Measurements from ENCODE around the gene CST3. TPM values are rescaled to one million over a fixed set of nuclear protein-coding genes. Genes with fewer than 3 reads are reported as not detected.

Gene CST3
- total RNA-seq, 4 donors from 2014 or later = 1,253 to 2,184 (median 1,709) TPM

- Histone ChIP-seq H3K9me3 (no peaks in the 10 kb centered on the region), H3K27me3 (no peaks in the 10 kb centered on the region), H3K4me3 (no peak within 1 kb of the TSS), H3K27ac (replicated peaks in 1 of 4) (peak within 1 kb of the TSS in 3 of 4 donors; percentile 22 to 63 (median 26)), H3K36me3 (no peaks in the 10 kb centered on the region), H3K4me1 (peaks cover 0 to 57% (median 38%) of the 10 kb centered on the region in 4 donors)
- WGBS = 67% methylated on average over 14 of the region's 16 CpGs
- intact Hi-C loops (cut with DNase I) = loop anchor here (5.0 kb wide), 1 partner anchor 184 kb away; the partner anchor contains the start of gene NAPB
- no peak for TF ChIP-seq CTCF (IDR thresholded peaks at IDR 0.05)
- no peak for TF ChIP-seq POLR2AphosphoS5 (IDR thresholded peaks at IDR 0.05)
- no peak for TF ChIP-seq POLR2A (IDR thresholded peaks at IDR 0.05; ENCODE audit: low read depth)
- no peak for TF ChIP-seq EP300 (IDR thresholded peaks at IDR 0.05)
- DNase-seq (ENCODE audit: extremely low spot score) = peak; percentile 39
Observed at GRCh38 chr20:23605867-23606651, 31.7 kb downstream of the CST3 start, which contains the start of gene CST9. Gene CST9 (minus strand): TSS chr20:23605917. CDS start chr20:23605864, 53 bp downstream.

- DNase-seq (ENCODE audit: extremely low spot score) = peak; percentile 26
- TF ChIP-seq POLR2A (IDR thresholded peaks at IDR 0.05; ENCODE audit: low read depth) = no peak
- no peak for TF ChIP-seq POLR2AphosphoS5 (IDR thresholded peaks at IDR 0.05)
- no peak for TF ChIP-seq CTCF (IDR thresholded peaks at IDR 0.05)
- TF ChIP-seq EP300 (IDR thresholded peaks at IDR 0.05) = no peak
- H3K27ac ChIP-seq (replicated peaks in 1 of 4) = peak overlapping the region in 1 of 4 donors; percentile 26
- 64% methylated on average over 1 of the region's 1 CpG for WGBS
- H3K4me3 ChIP-seq = no peak overlapping the region
- intact Hi-C loops (cut with DNase I) = no loop called here
- no peaks in the 10 kb centered on the region for H3K9me3 ChIP-seq
- no peaks in the 10 kb centered on the region for H3K36me3 ChIP-seq
- H3K4me1 ChIP-seq = peaks cover 0 to 65% (median 51%) of the 10 kb centered on the region in 4 donors
- H3K27me3 ChIP-seq = no peaks in the 10 kb centered on the region
Observed at GRCh38 chr20:23604306-23604705, 33.4 kb downstream of the CST3 start.

GRCh38 chr20:23603321-23603720 is 34.4 kb downstream of the CST3 start:
- H3K4me3 ChIP-seq = no peak overlapping the region
- peak overlapping the region in 3 of 4 donors; percentile 33 to 58 (median 58) for H3K27ac ChIP-seq (replicated peaks in 1 of 4)
- H3K27me3 ChIP-seq = no peaks in the 10 kb centered on the region
- peaks cover 0 to 65% (median 52%) of the 10 kb centered on the region in 4 donors for H3K4me1 ChIP-seq
- DNase-seq (ENCODE audit: extremely low spot score) = peak; percentile 82
- H3K36me3 ChIP-seq = no peaks in the 10 kb centered on the region
- no peaks in the 10 kb centered on the region for H3K9me3 ChIP-seq
- intact Hi-C loops (cut with DNase I) = no loop called here
- TF ChIP-seq POLR2AphosphoS5 (IDR thresholded peaks at IDR 0.05) (no peak), CTCF (IDR thresholded peaks at IDR 0.05) (no peak), POLR2A (IDR thresholded peaks at IDR 0.05; ENCODE audit: low read depth) (no peak), EP300 (IDR thresholded peaks at IDR 0.05) (no peak)
- WGBS = 100% methylated on average over 3 of the region's 4 CpGs

- no peak for TF ChIP-seq CTCF (IDR thresholded peaks at IDR 0.05)
- peak in 1 of 2 donors; percentile 30 for TF ChIP-seq POLR2AphosphoS5 (IDR thresholded peaks at IDR 0.05)
- TF ChIP-seq EP300 (IDR thresholded peaks at IDR 0.05) = peak; percentile 6
- TF ChIP-seq POLR2A (IDR thresholded peaks at IDR 0.05; ENCODE audit: low read depth) = no peak
- H3K27me3 ChIP-seq = no peaks in the 10 kb centered on the region
- intact Hi-C loops (cut with DNase I) = no loop called here
- no peak overlapping the region for H3K4me3 ChIP-seq
- peaks cover 0 to 63% (median 50%) of the 10 kb centered on the region in 4 donors for H3K4me1 ChIP-seq
- WGBS = no CpG with 5 or more reads among the region's 6 CpGs
- H3K9me3 ChIP-seq = no peaks in the 10 kb centered on the region
- no peaks in the 10 kb centered on the region for H3K36me3 ChIP-seq
- H3K27ac ChIP-seq (replicated peaks in 1 of 4) = peak overlapping the region in 3 of 4 donors; percentile 33 to 69 (median 58)
- DNase-seq (ENCODE audit: extremely low spot score) = peak; percentile 68
Observed at GRCh38 chr20:23602699-23603098, 35.1 kb downstream of the CST3 start.
